Natural killer cell (primary cell): ENCODE measurements around the gene STMN3. TPM values are rescaled to one million over a fixed set of nuclear protein-coding genes. Genes with fewer than 3 reads are reported as not detected.

Experiments
- ATAC-seq, 3 donors: fragments of 150-1000 bp in 2 of 3; fragments of 200-7000 bp in 1 of 3; cut with Tn5 transposase; 1 replicate in 1 of 3; 2 replicates in 2 of 3; pipeline ENCODE4 v1.10.0; 2021; ENCODE audit warnings: mild to moderate bottlenecking in 2 of 3, moderate library complexity in 2 of 3
- DNase-seq, 2 donors: peaks; one replicate each; pipeline versions ENCODE4 v3.0.0 to v3.0.0-alpha.2; 2013 to 2021; ENCODE audit warnings: mixed read lengths in 1 of 2
- H3K27ac ChIP-seq: one replicate; pipeline ENCODE4 v1.5.1; 2013; ENCODE audit warnings: mild to moderate bottlenecking, low read length
- H3K27me3 ChIP-seq: one replicate; pipeline ENCODE4 v1.6.1; 2013; ENCODE audit warnings: low read length; ENCODE audit not compliant: control insufficient read depth, insufficient read depth
- H3K36me3 ChIP-seq: one replicate; pipeline ENCODE4 v1.6.1; 2013; ENCODE audit warnings: low read length; ENCODE audit not compliant: control insufficient read depth, insufficient read depth
- H3K4me1 ChIP-seq: one replicate; pipeline ENCODE4 v1.6.1; 2013; ENCODE audit warnings: low read length; ENCODE audit not compliant: control insufficient read depth, insufficient read depth
- H3K4me3 ChIP-seq: one replicate; pipeline ENCODE4 v1.5.1; 2013; ENCODE audit warnings: low read length
- H3K9me3 ChIP-seq: one replicate; pipeline ENCODE4 v1.6.1; 2013; ENCODE audit warnings: low read length; ENCODE audit not compliant: control insufficient read depth, insufficient read depth
- H3K27ac Mint-ChIP-seq, 2 donors: one replicate each; pipeline ENCODE4 v1.8.0; 2022; ENCODE audit warnings: mild to moderate bottlenecking in 2 of 2, mixed read lengths in 2 of 2, moderate library complexity in 1 of 2
- H3K27me3 Mint-ChIP-seq, 2 donors: one replicate each; pipeline ENCODE4 v1.8.0; 2022; ENCODE audit warnings: low read depth in 2 of 2, mixed read lengths in 2 of 2
- H3K36me3 Mint-ChIP-seq: one replicate; pipeline ENCODE4 v1.8.0; 2022; ENCODE audit warnings: mixed read lengths
- H3K4me1 Mint-ChIP-seq, 2 donors: one replicate each; pipeline ENCODE4 v1.8.0; 2022; ENCODE audit warnings: mixed read lengths in 2 of 2
- H3K4me3 Mint-ChIP-seq: one replicate; pipeline ENCODE4 v1.8.0; 2022; ENCODE audit warnings: mild to moderate bottlenecking, moderate library complexity, mixed read lengths
- H3K9me3 Mint-ChIP-seq, 2 donors: one replicate each; pipeline ENCODE4 v1.8.0; 2022; ENCODE audit warnings: mixed read lengths in 2 of 2
- WGBS: methylation state at CpG from one replicate; pipeline ENCODE4 v1.1.7; 2013; ENCODE audit warnings: missing lambda C conversion rate; ENCODE audit not compliant: insufficient coverage; 5-methylcytosine and 5-hydroxymethylcytosine counted together
- intact Hi-C: fragments of 100-400 bp; cut with micrococcal nuclease; formaldehyde crosslinking; loops from one replicate; pipeline ENCODE4 v1.14.2; 2022
- total RNA-seq, 4 donors: library from RNA; stranded (reverse); fragments of 120-200 nt in 1 of 4; gene quantifications; one replicate each; pipeline versions ENCODE4 v1.2.3 to v1.2.4, GENCODE V29; 2013 to 2022
- TF ChIP-seq, protein P1 (sequence below): fragments of 200-600 bp; IDR thresholded peaks from one replicate; pipeline ENCODE4 v1.8.0; 2022; ENCODE audit warnings: antibody characterized with exemption

The STMN3 gene
- total RNA-seq, 3 donors from 2014 or later (not counting 1 experiment from before 2014, with no cell fraction given), result 6.7 to 12.9 (median 8.3) TPM

DNA sequence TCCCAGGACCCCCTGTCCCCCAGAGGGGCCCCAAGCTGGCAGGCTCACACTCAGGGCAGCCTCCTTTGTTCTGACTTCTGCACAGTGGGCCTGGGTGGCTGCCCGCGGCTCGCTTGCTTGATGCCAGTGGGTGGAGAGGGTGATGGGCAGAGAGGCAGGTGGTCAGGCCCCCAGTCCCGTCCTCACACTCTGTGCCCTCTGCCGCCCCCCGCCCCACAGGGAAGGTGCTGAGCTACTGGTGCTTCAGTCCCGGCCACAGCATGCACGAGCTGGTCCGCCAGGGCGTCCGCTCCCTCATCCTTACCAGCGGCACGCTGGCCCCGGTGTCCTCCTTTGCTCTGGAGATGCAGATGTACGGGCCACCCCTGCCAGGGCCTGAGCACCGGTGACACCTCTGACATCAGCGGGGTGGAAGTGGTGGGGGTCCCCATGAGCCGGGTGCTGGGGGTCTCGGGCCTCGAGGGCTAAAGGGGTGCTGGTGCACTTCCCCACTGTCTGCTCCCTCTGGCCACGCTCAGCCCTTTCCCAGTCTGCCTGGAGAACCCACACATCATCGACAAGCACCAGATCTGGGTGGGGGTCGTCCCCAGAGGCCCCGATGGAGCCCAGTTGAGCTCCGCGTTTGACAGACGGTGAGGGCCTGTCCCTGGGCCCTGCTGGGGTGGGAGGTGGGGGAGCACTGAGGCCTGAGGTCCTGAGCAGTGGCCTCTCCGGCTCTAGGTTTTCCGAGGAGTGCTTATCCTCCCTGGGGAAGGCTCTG lies 34.4 kb upstream of the STMN3 start:
- no peak overlapping the region for H3K27ac Mint-ChIP-seq
- no peaks in the 10 kb centered on the region for H3K36me3 Mint-ChIP-seq
- 95% methylated on average over 29 of the region's 29 CpGs for WGBS
- ATAC-seq (no peak), DNase-seq (no peak)
- no peaks in the 10 kb centered on the region for H3K9me3 Mint-ChIP-seq
- H3K4me3 ChIP-seq, result no peak overlapping the region
- peaks cover 0 to 5% of the 10 kb centered on the region in 2 donors for H3K4me1 Mint-ChIP-seq
- intact Hi-C loops, result no loop called here
- H3K4me3 Mint-ChIP-seq, result no peak overlapping the region
- TF ChIP-seq, protein P1, sequence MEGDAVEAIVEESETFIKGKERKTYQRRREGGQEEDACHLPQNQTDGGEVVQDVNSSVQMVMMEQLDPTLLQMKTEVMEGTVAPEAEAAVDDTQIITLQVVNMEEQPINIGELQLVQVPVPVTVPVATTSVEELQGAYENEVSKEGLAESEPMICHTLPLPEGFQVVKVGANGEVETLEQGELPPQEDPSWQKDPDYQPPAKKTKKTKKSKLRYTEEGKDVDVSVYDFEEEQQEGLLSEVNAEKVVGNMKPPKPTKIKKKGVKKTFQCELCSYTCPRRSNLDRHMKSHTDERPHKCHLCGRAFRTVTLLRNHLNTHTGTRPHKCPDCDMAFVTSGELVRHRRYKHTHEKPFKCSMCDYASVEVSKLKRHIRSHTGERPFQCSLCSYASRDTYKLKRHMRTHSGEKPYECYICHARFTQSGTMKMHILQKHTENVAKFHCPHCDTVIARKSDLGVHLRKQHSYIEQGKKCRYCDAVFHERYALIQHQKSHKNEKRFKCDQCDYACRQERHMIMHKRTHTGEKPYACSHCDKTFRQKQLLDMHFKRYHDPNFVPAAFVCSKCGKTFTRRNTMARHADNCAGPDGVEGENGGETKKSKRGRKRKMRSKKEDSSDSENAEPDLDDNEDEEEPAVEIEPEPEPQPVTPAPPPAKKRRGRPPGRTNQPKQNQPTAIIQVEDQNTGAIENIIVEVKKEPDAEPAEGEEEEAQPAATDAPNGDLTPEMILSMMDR, result no peak
- no peak overlapping the region for H3K27ac ChIP-seq
- H3K9me3 ChIP-seq, result no peaks in the 10 kb centered on the region
- peaks cover 24% of the 10 kb centered on the region for H3K4me1 ChIP-seq
- H3K27me3 ChIP-seq, result no peaks in the 10 kb centered on the region
- no peaks in the 10 kb centered on the region for H3K27me3 Mint-ChIP-seq
- H3K36me3 ChIP-seq, result no peaks in the 10 kb centered on the region

DNA sequence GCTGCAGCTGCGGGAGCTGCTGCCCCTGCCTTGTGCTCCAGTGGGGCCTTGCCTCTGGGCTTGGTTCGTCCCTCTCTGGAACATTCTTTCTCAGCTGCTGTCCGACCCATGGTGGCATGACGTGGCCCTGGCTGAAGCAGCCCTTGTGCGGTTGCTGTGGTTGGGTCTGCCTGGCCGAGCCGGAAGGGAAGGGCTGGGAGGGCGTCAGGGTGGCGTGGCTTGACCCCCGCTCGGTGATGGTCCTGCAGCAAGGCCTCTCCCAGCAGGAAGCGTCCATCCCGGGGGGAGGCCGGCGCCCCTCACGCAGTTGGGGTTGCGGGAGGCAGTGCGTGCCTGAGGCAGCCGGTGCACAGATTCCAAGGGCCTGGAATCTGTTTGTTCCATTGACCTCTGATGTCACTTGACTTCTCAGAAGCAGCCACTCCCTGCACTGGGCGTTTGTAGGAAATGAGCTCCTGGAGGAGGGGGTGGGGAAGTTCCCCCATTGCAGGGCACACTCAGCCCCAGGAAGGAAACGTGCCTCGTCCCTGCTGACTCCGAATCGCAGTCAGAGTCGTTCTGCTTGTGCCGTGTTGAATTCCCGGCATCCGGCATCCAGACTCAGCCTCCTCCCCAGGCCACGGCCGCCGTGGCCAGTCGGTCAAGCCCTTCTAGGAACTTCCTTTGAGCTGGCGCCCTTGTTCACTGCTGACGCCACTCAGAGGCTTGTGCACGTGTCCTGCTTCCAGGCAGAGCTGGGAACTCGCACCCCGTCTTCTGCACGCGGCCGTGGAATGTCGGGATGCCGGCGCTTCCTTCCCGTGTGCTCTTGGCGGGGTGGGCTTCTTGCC lies 33.5 kb upstream of the STMN3 start:
- DNase-seq (peak in 1 of 2 donors; percentile 56), ATAC-seq (peak; percentile 58 to 75 (median 61))
- intact Hi-C loops, result no loop called here
- H3K9me3 ChIP-seq, result no peaks in the 10 kb centered on the region
- no peaks in the 10 kb centered on the region for H3K27me3 ChIP-seq
- WGBS, result 38% methylated on average over 45 of the region's 45 CpGs
- no peak overlapping the region for H3K27ac Mint-ChIP-seq
- peaks cover 0 to 5% of the 10 kb centered on the region in 2 donors for H3K4me1 Mint-ChIP-seq
- no peak overlapping the region for H3K4me3 ChIP-seq
- H3K9me3 Mint-ChIP-seq, result no peaks in the 10 kb centered on the region
- H3K36me3 Mint-ChIP-seq, result no peaks in the 10 kb centered on the region
- no peaks in the 10 kb centered on the region for H3K27me3 Mint-ChIP-seq
- H3K4me1 ChIP-seq, result peaks cover 24% of the 10 kb centered on the region
- H3K4me3 Mint-ChIP-seq, result peak overlapping the region; percentile 37
- TF ChIP-seq, protein P1, result no peak
- H3K27ac ChIP-seq, result no peak overlapping the region
- no peaks in the 10 kb centered on the region for H3K36me3 ChIP-seq

DNA sequence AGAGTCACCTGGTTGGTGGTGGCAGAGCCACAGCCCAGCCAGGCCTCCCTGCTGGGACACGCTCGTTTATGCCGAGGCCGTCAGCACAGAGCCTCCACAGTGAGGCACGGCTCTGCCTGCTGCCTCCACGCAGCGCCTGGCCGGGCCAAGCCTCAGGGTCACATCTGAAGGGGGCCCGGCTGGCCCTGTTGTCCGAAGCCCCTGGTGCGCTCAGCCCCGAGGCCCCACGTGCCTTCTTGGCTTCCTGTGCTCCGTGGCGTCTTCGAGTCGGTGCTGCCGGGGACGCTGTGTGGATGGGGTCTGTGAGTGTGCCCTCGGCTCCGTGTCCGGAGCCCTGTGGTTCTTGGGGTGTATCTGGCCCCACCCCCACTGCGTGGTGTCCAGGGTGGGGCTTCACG lies 32.9 kb upstream of the STMN3 start:
- Histone ChIP-seq H3K4me3 (no peak overlapping the region), H3K36me3 (no peaks in the 10 kb centered on the region), H3K27ac (no peak overlapping the region), H3K9me3 (no peaks in the 10 kb centered on the region), H3K27me3 (no peaks in the 10 kb centered on the region), H3K4me1 (peaks cover 24% of the 10 kb centered on the region)
- Mint-ChIP-seq H3K4me3 (peak overlapping the region; percentile 37), H3K27me3 (no peaks in the 10 kb centered on the region), H3K4me1 (peaks cover 0 to under 1% of the 10 kb centered on the region in 2 donors), H3K36me3 (no peaks in the 10 kb centered on the region), H3K9me3 (no peaks in the 10 kb centered on the region), H3K27ac (no peak overlapping the region)
- TF ChIP-seq, protein P1, result no peak
- DNase-seq (no peak), ATAC-seq (peak in 1 of 3 donors; percentile 3)
- intact Hi-C loops, result no loop called here
- 93% methylated on average over 24 of the region's 24 CpGs for WGBS
